Measurements from ENCODE around the gene ATP6V0C.
"Not testable (repeated sequence)": the region's sequence is repeated elsewhere in the genome, so short reads cannot be mapped to it uniquely, and the experiment has no call there.

Gene ATP6V0C

GRCh38 chr16:2532494-2533141 lies 18.9 kb downstream of the ATP6V0C start:
- Mint-ChIP-seq H3K4me3 (peak overlapping the region; percentile 97), H3K36me3 (peaks cover 11% of the 10 kb centered on the region), H3K4me1 (peaks cover 42% of the 10 kb centered on the region), H3K27me3 (no peaks in the 10 kb centered on the region), H3K27ac (peak overlapping the region; percentile 93), H3K9me3 (no peaks in the 10 kb centered on the region)
- ATAC-seq = peak; percentile 58

GRCh38 chr16:2533142-2533755 lies 19.5 kb downstream of the ATP6V0C start:
- peaks cover 42% of the 10 kb centered on the region for H3K4me1 Mint-ChIP-seq
- ATAC-seq, H3K27me3 Mint-ChIP-seq, H3K9me3 Mint-ChIP-seq: not testable (repeated sequence)
- peak overlapping the region; percentile 97 for H3K4me3 Mint-ChIP-seq
- H3K27ac Mint-ChIP-seq = peak overlapping the region; percentile 93
- H3K36me3 Mint-ChIP-seq = peaks cover 11% of the 10 kb centered on the region

GRCh38 chr16:2533912-2534311 lies 20.2 kb downstream of the ATP6V0C start:
- no peak for ATAC-seq
- H3K4me1 Mint-ChIP-seq = peaks cover 47% of the 10 kb centered on the region
- peaks cover 16% of the 10 kb centered on the region for H3K36me3 Mint-ChIP-seq
- H3K4me3 Mint-ChIP-seq = no peak overlapping the region
- H3K27me3 Mint-ChIP-seq = no peaks in the 10 kb centered on the region
- peak overlapping the region; percentile 57 for H3K27ac Mint-ChIP-seq
- H3K9me3 Mint-ChIP-seq = no peaks in the 10 kb centered on the region

- not testable (repeated sequence) for H3K4me3 Mint-ChIP-seq, H3K9me3 Mint-ChIP-seq, H3K27me3 Mint-ChIP-seq, ATAC-seq
- Mint-ChIP-seq H3K36me3 (peaks cover 16% of the 10 kb centered on the region), H3K4me1 (peaks cover 51% of the 10 kb centered on the region), H3K27ac (peak overlapping the region; percentile 57)
Observed at GRCh38 chr16:2534335-2534734, 20.6 kb downstream of the ATP6V0C start.

GRCh38 chr16:2535625-2536013 lies 21.9 kb downstream of the ATP6V0C start:
- Mint-ChIP-seq H3K27me3 (no peaks in the 10 kb centered on the region), H3K4me3 (no peak overlapping the region), H3K4me1 (peaks cover 56% of the 10 kb centered on the region), H3K9me3 (no peaks in the 10 kb centered on the region), H3K27ac (peak overlapping the region; percentile 27), H3K36me3 (peaks cover 6% of the 10 kb centered on the region)
- no peak for ATAC-seq

GRCh38 chr16:2537451-2538379 lies 24.0 kb downstream of the ATP6V0C start, which contains the start of gene PDPK1:
PDPK1 (plus strand) TSS chr16:2538021; CDS start chr16:2538113, 92 bp downstream.
- H3K4me1 Mint-ChIP-seq = peaks cover 48% of the 10 kb centered on the region
- peaks cover 11% of the 10 kb centered on the region for H3K36me3 Mint-ChIP-seq
- ATAC-seq = peak; percentile 94
- peak within 1 kb of the TSS; percentile 86 for H3K4me3 Mint-ChIP-seq
- peak within 1 kb of the TSS; percentile 90 for H3K27ac Mint-ChIP-seq
- no peaks in the 10 kb centered on the region for H3K27me3 Mint-ChIP-seq
- no peaks in the 10 kb centered on the region for H3K9me3 Mint-ChIP-seq

GRCh38 chr16:2539192-2539844 lies 25.6 kb downstream of the ATP6V0C start:
- peaks cover 49% of the 10 kb centered on the region for H3K4me1 Mint-ChIP-seq
- H3K4me3 Mint-ChIP-seq = peak overlapping the region; percentile 79
- ATAC-seq, H3K9me3 Mint-ChIP-seq, H3K27me3 Mint-ChIP-seq: not testable (repeated sequence)
- H3K27ac Mint-ChIP-seq = peak overlapping the region; percentile 84
- peaks cover 11% of the 10 kb centered on the region for H3K36me3 Mint-ChIP-seq

GRCh38 chr16:2539845-2540458 lies 26.2 kb downstream of the ATP6V0C start:
- Mint-ChIP-seq H3K27ac (peak overlapping the region; percentile 84), H3K36me3 (peaks cover 12% of the 10 kb centered on the region), H3K4me3 (peak overlapping the region; percentile 79), H3K4me1 (peaks cover 51% of the 10 kb centered on the region)
- ATAC-seq = peak; percentile 31
- H3K27me3 Mint-ChIP-seq, H3K9me3 Mint-ChIP-seq: not testable (repeated sequence)

GRCh38 chr16:2540912-2541311 lies 27.2 kb downstream of the ATP6V0C start:
- peaks cover 17% of the 10 kb centered on the region for H3K36me3 Mint-ChIP-seq
- peaks cover 56% of the 10 kb centered on the region for H3K4me1 Mint-ChIP-seq
- peak overlapping the region; percentile 65 for H3K4me3 Mint-ChIP-seq
- not testable (repeated sequence) for H3K9me3 Mint-ChIP-seq, H3K27me3 Mint-ChIP-seq
- ATAC-seq = peak; percentile 67
- peak overlapping the region; percentile 84 for H3K27ac Mint-ChIP-seq

- not testable (repeated sequence) for H3K27me3 Mint-ChIP-seq, H3K9me3 Mint-ChIP-seq, ATAC-seq
- Mint-ChIP-seq H3K27ac (peak overlapping the region; percentile 84), H3K4me1 (peaks cover 57% of the 10 kb centered on the region), H3K36me3 (peaks cover 17% of the 10 kb centered on the region), H3K4me3 (peak overlapping the region; percentile 65)
Observed at GRCh38 chr16:2541409-2541808, 27.7 kb downstream of the ATP6V0C start.

GRCh38 chr16:2543771-2544170 lies 30.0 kb downstream of the ATP6V0C start:
- Mint-ChIP-seq H3K36me3 (peaks cover 13% of the 10 kb centered on the region), H3K4me1 (peaks cover 46% of the 10 kb centered on the region)
- ATAC-seq, H3K27me3 Mint-ChIP-seq, H3K9me3 Mint-ChIP-seq, H3K4me3 Mint-ChIP-seq, H3K27ac Mint-ChIP-seq: not testable (repeated sequence)

GRCh38 chr16:2550283-2550878 lies 36.6 kb downstream of the ATP6V0C start:
- not testable (repeated sequence) for H3K27me3 Mint-ChIP-seq, H3K36me3 Mint-ChIP-seq, H3K4me3 Mint-ChIP-seq, H3K4me1 Mint-ChIP-seq, H3K9me3 Mint-ChIP-seq, H3K27ac Mint-ChIP-seq, ATAC-seq

- H3K36me3 Mint-ChIP-seq, H3K4me1 Mint-ChIP-seq, H3K27me3 Mint-ChIP-seq, H3K4me3 Mint-ChIP-seq, ATAC-seq, H3K9me3 Mint-ChIP-seq, H3K27ac Mint-ChIP-seq: not testable (repeated sequence)
Observed at GRCh38 chr16:2551420-2551889, 37.7 kb downstream of the ATP6V0C start.

- H3K36me3 Mint-ChIP-seq = not testable (repeated sequence)
- ATAC-seq = peak; percentile 73
Observed at GRCh38 chr16:2554709-2555425, 41.1 kb downstream of the ATP6V0C start.

More at GRCh38 chr16:2554709-2555425, 41.1 kb downstream of the ATP6V0C start:
- H3K4me1 Mint-ChIP-seq, H3K9me3 Mint-ChIP-seq, H3K27ac Mint-ChIP-seq, H3K4me3 Mint-ChIP-seq, H3K27me3 Mint-ChIP-seq: not testable (repeated sequence)

All from stimulated activated memory B cell treated with anti-CD40 and anti-IgM and Interleukin-4, amounts not matched to agents 10 μg/mL and 1 μg/mL and 100 μg/mL, for 72 hours (primary cell).